HepG2 (cell line): Measurements from ENCODE around the gene PDILT. TPM values are rescaled to one million over a fixed set of nuclear protein-coding genes. Genes with fewer than 3 reads are reported as not detected.
A peak's percentile ranks its signal among the peaks of the same experiment; 100 is the strongest.

Experiments used
- ARNT ChIP-seq: fragments of 450-650 bp; IDR thresholded peaks from 2 replicates; pipeline ENCODE4 v1.6.1; 2017
- FOXA3 ChIP-seq: IDR thresholded peaks from 2 replicates; pipeline ENCODE4 v1.6.1; 2016; ENCODE audit warnings: missing genetic modification reagents, missing compliant biosample characterization
- HNRNPLL ChIP-seq: fragments of 200-400 bp; formaldehyde crosslinking; IDR thresholded peaks from 2 replicates; pipeline ENCODE4 v1.6.1; 2017; ENCODE audit warnings: mild to moderate bottlenecking, low read depth, low read length; ENCODE audit not compliant: poor library complexity, severe bottlenecking
- MAFG ChIP-seq: sonication (generic); formaldehyde crosslinking; IDR thresholded peaks from 2 replicates; pipeline ENCODE4 v1.5.1; 2020; ENCODE audit warnings: mild to moderate bottlenecking, missing genetic modification reagents
- MIER2 ChIP-seq: IDR thresholded peaks from 2 replicates; pipeline ENCODE4 v1.6.1; 2016; ENCODE audit warnings: missing biosample characterization, missing genetic modification reagents
- RXRA ChIP-seq: sonication (generic); formaldehyde crosslinking; IDR thresholded peaks from 2 replicates; pipeline ENCODE4 v1.5.1; 2020; ENCODE audit warnings: missing genetic modification reagents
- SIX4 ChIP-seq: sonication (generic); formaldehyde crosslinking; IDR thresholded peaks from 2 replicates; pipeline ENCODE4 v1.4.0; 2020; ENCODE audit warnings: missing genetic modification reagents
- TBP ChIP-seq: sonication (generic); formaldehyde crosslinking; IDR thresholded peaks from 2 replicates; pipeline ENCODE4 v1.5.0; 2020; ENCODE audit warnings: missing genetic modification reagents
- ZBTB7B ChIP-seq: sonication (generic); formaldehyde crosslinking; IDR thresholded peaks from 2 replicates; pipeline ENCODE4 v1.4.0; 2020; ENCODE audit warnings: missing genetic modification reagents
- ZNF160 ChIP-seq: sonication (generic); formaldehyde crosslinking; IDR thresholded peaks from 2 replicates; pipeline ENCODE4 v1.8.0; 2022; ENCODE audit warnings: mild to moderate bottlenecking, inconsistent platforms, missing genetic modification reagents
- ZNF256 ChIP-seq: sonication (generic); formaldehyde crosslinking; conservative IDR thresholded peaks from 2 replicates; pipeline ENCODE4 v1.4.0; 2020; ENCODE audit warnings: missing genetic modification reagents
- ZNF556 ChIP-seq: sonication (generic); formaldehyde crosslinking; IDR thresholded peaks from 2 replicates; pipeline ENCODE4 v1.4.0; 2020; ENCODE audit warnings: mild to moderate bottlenecking, missing genetic modification reagents, borderline replicate concordance
- ZNF761 ChIP-seq: sonication (generic); formaldehyde crosslinking; conservative IDR thresholded peaks from 2 replicates; pipeline ENCODE4 v1.4.0; 2020; ENCODE audit warnings: mild to moderate bottlenecking, missing genetic modification reagents
- polyA plus RNA-seq, 8 experiments: library from polyadenylated mRNA; depleted of rRNA in 3 of 8; stranded (reverse) in 7 of 8; unstranded in 1 of 8; fragments of >200 nt; fragmentation: Illumina TruSeq in 4 of 8; extraction: Trizol in 4 of 8; gene quantifications; 2 replicates each; pipeline versions ENCODE4 v1.2.1 to v1.2.3, GENCODE V29; 2011 to 2016; ENCODE audit warnings: low read depth in 4 of 8, missing spikeins in 1 of 8, mixed read lengths in 1 of 8; ENCODE audit not compliant: insufficient read depth in 1 of 8
- total RNA-seq, 5 experiments: library from RNA; depleted of rRNA; stranded (reverse); fragments of >200 nt; fragmentation: Illumina TruSeq; extraction: Trizol; gene quantifications; 2 replicates each; pipeline ENCODE4 v1.2.3, GENCODE V29; 2016; ENCODE audit warnings: low read depth in 1 of 5
- TF ChIP-seq, protein P1 (sequence below), 2 experiments: fragments of 450-650 bp in 1 of 2; sonication (generic) in 1 of 2; formaldehyde crosslinking in 1 of 2; IDR thresholded peaks; 2 replicates each; pipeline versions ENCODE4 v1.6.1 to v1.8.0; 2016 to 2022; ENCODE audit warnings: antibody characterized with exemption in 1 of 2, mild to moderate bottlenecking in 1 of 2, missing genetic modification reagents in 1 of 2
- TF ChIP-seq, protein P2 (sequence below): sonication (generic); formaldehyde crosslinking; IDR thresholded peaks from 2 replicates; pipeline ENCODE4 v1.4.0; 2020; ENCODE audit warnings: missing genetic modification reagents, mild to moderate bottlenecking, borderline replicate concordance
- TF ChIP-seq, protein P3 (sequence below): sonication (generic); formaldehyde crosslinking; IDR thresholded peaks from 2 replicates; pipeline ENCODE4 v1.5.1; 2020; ENCODE audit warnings: mild to moderate bottlenecking, moderate library complexity, missing genetic modification reagents

The PDILT gene
- total and polyA plus RNA-seq, 2 of the 13 experiments (the other 11 are each of a cell fraction or from before 2014, with no cell fraction given): not detected

DNA sequence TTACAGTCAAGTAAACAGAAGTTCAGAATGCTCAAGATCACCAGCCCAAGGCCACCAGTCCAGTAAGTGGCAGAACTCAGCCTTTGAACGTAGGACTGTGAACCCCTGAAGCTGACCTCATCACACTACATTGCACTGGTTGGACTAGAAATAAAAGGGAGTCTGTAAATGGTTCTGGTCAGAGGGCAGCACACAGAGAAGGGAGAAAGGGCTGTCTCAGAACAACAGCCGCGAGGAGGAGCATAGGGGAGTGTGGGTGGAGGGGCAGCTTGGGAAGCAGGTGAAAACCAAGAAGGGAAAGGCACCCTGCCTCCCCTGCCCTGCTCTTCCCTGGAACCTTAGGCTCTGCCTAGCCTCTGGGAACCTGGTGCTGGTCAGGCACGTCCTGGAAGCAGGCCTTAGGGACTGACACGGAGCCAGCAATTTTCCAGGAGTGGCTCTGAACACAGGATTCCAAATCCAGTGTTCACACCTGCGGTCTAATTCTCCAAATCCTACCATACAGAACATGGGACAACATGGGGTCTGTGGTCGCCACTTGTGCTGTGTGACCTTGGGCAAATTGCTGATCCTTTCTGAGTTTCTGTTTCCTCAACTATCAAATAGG, 7.0 kb downstream of the PDILT start (continued):
- TF ChIP-seq, protein P1, sequence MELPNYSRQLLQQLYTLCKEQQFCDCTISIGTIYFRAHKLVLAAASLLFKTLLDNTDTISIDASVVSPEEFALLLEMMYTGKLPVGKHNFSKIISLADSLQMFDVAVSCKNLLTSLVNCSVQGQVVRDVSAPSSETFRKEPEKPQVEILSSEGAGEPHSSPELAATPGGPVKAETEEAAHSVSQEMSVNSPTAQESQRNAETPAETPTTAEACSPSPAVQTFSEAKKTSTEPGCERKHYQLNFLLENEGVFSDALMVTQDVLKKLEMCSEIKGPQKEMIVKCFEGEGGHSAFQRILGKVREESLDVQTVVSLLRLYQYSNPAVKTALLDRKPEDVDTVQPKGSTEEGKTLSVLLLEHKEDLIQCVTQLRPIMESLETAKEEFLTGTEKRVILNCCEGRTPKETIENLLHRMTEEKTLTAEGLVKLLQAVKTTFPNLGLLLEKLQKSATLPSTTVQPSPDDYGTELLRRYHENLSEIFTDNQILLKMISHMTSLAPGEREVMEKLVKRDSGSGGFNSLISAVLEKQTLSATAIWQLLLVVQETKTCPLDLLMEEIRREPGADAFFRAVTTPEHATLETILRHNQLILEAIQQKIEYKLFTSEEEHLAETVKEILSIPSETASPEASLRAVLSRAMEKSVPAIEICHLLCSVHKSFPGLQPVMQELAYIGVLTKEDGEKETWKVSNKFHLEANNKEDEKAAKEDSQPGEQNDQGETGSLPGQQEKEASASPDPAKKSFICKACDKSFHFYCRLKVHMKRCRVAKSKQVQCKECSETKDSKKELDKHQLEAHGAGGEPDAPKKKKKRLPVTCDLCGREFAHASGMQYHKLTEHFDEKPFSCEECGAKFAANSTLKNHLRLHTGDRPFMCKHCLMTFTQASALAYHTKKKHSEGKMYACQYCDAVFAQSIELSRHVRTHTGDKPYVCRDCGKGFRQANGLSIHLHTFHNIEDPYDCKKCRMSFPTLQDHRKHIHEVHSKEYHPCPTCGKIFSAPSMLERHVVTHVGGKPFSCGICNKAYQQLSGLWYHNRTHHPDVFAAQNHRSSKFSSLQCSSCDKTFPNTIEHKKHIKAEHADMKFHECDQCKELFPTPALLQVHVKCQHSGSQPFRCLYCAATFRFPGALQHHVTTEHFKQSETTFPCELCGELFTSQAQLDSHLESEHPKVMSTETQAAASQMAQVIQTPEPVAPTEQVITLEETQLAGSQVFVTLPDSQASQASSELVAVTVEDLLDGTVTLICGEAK (IDR thresholded peaks at IDR 0.05): no peak
- TF ChIP-seq, protein P1 (CRISPR knock-in tag; IDR thresholded peaks at IDR 0.05): no peak
- peak; percentile 40; the same call in 1 of the 2 replicates for TF ChIP-seq ZBTB7B (CRISPR knock-in tag)
- TF ChIP-seq RXRA (CRISPR knock-in tag): peak; percentile 53
- TF ChIP-seq SIX4 (CRISPR knock-in tag): no peak
- TF ChIP-seq ZNF761 (CRISPR knock-in tag): no peak
- no peak; the same call in 1 of the 2 replicates for TF ChIP-seq ZNF556 (CRISPR knock-in tag)
- TF ChIP-seq MAFG (CRISPR knock-in tag): 0 out of 2 replicates have a peak, but pooled peaks have one; percentile 10
- no peak for TF ChIP-seq ZNF256 (CRISPR knock-in tag)
- TF ChIP-seq ZNF160 (CRISPR knock-in tag): no peak
- TF ChIP-seq MIER2 (CRISPR knock-in tag): peak; percentile 70; the same call in 1 of the 2 replicates
- TF ChIP-seq ARNT: no peak
- TF ChIP-seq, protein P2, sequence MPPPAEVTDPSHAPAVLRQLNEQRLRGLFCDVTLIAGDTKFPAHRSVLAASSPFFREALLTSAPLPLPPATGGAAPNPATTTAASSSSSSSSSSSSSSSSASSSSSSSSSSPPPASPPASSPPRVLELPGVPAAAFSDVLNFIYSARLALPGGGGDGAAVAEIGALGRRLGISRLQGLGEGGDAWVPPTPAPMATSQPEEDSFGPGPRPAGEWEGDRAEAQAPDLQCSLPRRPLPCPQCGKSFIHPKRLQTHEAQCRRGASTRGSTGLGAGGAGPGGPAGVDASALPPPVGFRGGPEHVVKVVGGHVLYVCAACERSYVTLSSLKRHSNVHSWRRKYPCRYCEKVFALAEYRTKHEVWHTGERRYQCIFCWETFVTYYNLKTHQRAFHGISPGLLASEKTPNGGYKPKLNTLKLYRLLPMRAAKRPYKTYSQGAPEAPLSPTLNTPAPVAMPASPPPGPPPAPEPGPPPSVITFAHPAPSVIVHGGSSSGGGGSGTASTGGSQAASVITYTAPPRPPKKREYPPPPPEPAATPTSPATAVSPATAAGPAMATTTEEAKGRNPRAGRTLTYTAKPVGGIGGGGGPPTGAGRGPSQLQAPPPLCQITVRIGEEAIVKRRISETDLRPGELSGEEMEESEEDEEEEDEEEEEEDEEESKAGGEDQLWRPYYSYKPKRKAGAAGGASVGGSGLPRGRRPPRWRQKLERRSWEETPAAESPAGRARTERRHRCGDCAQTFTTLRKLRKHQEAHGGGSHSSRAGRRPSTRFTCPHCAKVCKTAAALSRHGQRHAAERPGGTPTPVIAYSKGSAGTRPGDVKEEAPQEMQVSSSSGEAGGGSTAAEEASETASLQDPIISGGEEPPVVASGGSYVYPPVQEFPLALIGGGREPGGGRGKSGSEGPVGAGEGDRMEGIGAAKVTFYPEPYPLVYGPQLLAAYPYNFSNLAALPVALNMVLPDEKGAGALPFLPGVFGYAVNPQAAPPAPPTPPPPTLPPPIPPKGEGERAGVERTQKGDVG (CRISPR knock-in tag): 0 out of 2 replicates have a peak, but pooled peaks have one; percentile 29
- TF ChIP-seq HNRNPLL: no peak
- TF ChIP-seq TBP: no peak
- TF ChIP-seq, protein P3, sequence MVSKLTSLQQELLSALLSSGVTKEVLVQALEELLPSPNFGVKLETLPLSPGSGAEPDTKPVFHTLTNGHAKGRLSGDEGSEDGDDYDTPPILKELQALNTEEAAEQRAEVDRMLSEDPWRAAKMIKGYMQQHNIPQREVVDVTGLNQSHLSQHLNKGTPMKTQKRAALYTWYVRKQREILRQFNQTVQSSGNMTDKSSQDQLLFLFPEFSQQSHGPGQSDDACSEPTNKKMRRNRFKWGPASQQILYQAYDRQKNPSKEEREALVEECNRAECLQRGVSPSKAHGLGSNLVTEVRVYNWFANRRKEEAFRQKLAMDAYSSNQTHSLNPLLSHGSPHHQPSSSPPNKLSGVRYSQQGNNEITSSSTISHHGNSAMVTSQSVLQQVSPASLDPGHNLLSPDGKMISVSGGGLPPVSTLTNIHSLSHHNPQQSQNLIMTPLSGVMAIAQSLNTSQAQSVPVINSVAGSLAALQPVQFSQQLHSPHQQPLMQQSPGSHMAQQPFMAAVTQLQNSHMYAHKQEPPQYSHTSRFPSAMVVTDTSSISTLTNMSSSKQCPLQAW (CRISPR knock-in tag): peak; percentile 91
- peak; percentile 38; the same call in 1 of the 2 replicates for TF ChIP-seq FOXA3 (CRISPR knock-in tag)
